IPS-NIHi7 (cell line): ENCODE results near the gene PHLDB2.

Experiments used
- DNase-seq: peaks from one replicate; pipeline ENCODE4 v3.0.0; 2012; ENCODE audit warnings: mixed read lengths; ENCODE audit errors: extremely low spot score

PHLDB2 gene

GRCh38 chr3:111850537-111850936 is 8.5 kb upstream of the PHLDB2 start:
- no peak for DNase-seq

GRCh38 chr3:111851511-111851954 is 7.5 kb upstream of the PHLDB2 start:
- DNase-seq = no peak

GRCh38 chr3:111852540-111852939 is 6.5 kb upstream of the PHLDB2 start:
- DNase-seq = no peak

DNA sequence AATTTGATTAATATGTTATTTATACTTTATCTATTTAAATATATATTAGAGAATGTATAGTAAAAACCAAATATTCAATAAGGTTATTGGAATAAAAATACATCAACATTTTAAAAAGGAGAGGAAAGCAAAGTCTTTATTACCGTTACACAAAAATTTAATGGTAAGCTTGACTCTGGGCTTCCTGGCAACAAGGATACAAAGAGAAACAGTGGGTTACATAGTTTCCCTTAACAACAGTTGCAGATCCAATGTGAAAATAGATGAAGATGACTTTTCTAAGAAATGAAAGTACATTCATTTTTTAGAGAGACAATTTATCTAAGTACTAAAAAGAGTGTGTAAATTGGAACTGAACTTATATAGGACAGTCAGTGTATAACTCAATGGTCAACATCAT is 6.0 kb upstream of the PHLDB2 start:
- DNase-seq = no peak

DNA sequence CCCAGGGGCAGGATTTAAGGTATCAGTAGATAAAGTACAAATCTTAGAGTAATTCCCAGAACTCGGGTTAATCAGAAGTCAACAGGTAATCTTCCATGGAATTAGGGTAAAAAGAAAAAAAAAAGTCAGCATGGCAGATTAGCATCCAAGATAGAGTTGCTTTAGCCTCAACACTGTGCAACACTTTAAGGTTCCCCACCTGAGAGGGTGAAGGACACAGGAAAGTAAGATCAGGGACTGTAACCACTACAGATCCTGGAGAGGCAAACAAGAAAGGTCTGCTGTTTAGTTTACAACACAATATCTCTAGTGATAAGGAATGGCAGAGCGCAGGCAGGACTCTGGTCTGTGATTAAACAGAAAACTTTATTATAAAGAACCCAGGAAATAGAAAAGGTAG is 4.1 kb upstream of the PHLDB2 start:
- DNase-seq = no peak

- DNase-seq = no peak
Measured at GRCh38 chr3:111856501-111856900, 2.6 kb upstream of the PHLDB2 start.

- no peak for DNase-seq
Measured at GRCh38 chr3:111857474-111857873, 1.6 kb upstream of the PHLDB2 start.

DNA sequence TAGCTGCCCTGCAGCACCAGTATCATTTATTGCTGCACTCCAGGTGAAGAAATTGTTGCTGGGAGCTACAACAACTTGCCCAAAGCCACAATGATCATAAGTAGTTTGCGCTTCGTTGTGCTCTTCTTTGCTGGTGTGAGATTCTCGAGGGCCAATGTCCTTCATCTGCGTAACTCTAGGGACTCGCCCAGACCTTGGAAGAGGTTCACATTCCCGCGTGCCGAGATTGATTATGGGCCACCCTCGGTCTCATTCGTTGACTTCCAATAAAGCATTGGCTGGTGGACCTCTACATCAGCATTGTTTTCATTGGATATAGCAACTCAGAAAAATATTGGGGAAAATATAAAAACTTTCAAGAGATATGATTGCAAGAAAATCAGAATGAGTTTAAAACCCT is 423 bp upstream of the PHLDB2 start:
- no peak for DNase-seq

DNA sequence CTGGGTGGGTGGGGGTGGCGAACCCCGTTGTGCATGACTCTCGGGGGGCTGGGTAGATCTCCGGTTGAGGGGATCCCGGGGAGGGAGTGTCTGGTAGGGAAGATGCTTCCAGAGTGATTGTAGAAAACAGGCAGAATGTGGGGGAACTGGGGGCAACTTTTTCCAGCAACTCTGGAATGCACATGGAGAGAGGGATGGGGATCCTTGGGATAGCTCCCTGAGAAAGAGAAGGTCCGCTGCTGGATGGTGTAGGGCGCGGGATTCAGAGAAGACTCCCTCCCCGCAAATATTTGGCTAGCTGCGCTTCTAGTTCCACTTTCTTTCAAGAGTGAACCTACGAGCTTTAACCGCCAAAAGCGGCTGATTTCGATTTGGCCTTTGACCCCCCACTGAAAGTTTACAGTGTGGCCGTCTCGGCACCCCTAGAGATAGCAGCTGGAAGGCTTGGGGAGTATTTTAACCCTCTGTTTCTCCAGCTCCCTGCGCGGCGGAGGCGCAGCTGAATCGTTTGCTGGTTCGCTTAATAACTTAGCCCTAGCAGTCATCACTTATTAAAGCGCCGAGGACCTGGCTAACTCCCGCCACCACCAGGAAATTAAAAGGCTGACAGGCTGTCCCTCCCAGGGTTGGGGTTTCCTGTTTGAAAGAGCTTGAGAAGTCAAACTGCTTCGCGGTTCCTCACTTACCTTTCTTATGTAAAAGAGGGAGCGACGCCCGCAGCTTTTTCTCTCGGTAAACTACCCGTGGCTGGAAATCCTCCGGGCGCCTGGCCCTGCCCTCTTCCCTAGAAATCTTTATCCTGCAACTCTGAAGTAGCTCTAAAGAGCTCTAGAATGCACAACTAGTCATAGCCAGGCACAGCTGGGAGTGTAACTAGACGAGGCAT is 1.2 kb downstream of the PHLDB2 start:
- DNase-seq = peak; percentile 80

DNA sequence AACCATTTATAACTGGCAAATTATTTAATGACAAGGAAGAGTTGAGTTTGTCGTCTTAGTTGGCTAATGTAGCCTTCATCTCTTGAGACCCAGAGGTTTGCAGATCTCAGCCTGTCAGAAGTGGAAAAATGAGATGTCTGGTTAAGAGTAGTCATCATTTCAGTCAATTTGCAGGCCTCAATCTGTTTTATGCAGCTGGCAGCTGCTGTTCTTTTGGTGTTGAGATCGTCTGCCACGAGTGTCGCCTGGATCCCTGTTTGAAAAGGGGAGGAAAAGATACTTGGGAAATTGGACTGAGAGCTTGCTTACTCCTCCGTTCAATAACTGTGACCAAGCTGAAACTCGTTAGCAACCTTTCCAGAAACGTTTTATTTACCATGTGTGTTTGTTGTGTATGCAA is 2.3 kb downstream of the PHLDB2 start:
- no peak for DNase-seq

- DNase-seq = no peak
Measured at GRCh38 chr3:111862415-111862814, 3.4 kb downstream of the PHLDB2 start.

- no peak for DNase-seq
Measured at GRCh38 chr3:111862974-111863373, 3.9 kb downstream of the PHLDB2 start.

GRCh38 chr3:111863942-111864694 is 5.1 kb downstream of the PHLDB2 start:
- DNase-seq = no peak

DNA sequence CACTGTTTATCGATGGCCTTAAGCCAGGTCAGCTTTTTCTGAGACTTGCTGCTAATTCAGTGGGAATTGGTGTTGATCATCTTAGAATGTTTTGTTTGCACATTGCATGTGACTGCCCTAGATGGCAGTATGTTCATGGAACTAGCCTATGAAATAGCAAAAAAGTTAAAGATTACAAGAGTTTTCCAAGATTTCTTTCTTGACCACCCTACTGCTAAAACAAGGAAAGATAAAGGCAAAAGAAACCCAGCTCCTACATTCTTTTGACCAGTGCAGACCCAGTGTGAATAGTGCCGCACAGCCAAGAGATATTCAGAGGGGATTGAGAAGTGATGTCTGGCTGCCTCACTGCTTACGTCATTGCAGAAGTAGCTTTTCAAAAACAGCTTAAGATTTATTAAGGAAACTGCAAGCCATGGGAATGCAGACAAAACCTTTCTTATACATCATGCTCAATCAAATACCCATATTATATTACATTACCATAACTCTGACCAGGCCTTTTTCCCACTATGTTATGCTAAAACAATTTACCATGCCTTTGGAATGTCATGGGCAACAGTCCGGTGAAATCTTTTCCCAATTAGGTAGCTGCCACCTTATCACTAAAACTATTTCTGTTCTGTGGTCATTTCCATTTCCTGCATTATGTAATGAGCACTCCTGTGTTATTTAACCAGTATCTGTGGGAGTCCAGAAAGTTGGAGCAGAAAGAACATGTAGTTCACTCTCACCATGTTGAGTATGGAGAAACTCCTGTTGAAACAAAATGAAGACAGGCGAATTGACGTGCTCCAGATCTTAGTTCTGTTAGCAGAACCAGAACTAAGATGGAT is 6.0 kb downstream of the PHLDB2 start:
- DNase-seq = no peak

DNA sequence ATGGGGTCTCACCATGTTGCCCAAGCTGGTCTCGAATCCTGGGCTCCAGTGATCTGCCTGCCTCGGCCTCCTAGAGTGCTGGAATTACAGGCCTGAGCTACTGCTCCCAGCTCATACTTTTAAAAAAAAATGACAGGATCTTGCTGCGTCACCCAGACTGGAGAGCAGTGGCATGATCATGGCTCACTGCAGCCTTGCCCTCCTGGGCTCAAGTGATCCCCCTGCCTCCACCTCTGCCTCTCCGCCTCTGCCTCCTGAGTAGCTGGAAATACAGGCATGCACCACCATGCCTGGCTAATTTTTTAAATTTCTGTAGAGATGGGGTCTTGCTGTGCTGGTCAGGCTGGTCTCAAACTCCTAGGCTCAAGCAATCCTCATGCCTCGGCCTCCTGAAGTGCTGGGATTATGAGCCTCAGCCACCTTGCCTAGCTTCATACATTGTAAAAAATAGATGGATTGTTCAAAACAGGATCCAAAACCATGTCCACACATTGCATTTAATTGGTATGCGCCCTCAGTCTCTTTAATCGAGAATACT is 8.9 kb downstream of the PHLDB2 start:
- no peak for DNase-seq

GRCh38 chr3:111870620-111871019 is 11.6 kb downstream of the PHLDB2 start:
- DNase-seq = no peak

GRCh38 chr3:111871809-111872623 is 13.0 kb downstream of the PHLDB2 start:
- no peak for DNase-seq

DNA sequence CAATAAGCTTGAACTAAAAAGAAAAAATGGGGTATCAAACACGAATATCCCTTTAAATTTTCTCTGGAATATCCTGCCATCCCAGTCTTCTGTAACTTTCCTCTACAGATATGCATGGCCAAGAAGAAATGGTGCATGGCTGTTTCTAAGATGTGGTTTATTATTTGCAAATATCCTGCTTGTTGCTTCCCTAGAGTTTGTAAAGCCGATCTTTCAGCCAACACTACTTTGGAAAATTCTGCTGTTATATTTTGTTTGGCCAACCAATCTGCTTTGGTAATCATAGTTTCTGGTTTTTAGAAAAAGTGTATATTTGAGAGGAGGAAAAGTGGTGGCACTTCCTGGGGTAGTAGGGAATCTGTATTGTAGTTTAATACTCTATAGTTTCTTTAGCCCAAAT is 13.9 kb downstream of the PHLDB2 start:
- no peak for DNase-seq

- DNase-seq = peak; percentile 44
Measured at GRCh38 chr3:111874177-111874820, 15.2 kb downstream of the PHLDB2 start.

DNA sequence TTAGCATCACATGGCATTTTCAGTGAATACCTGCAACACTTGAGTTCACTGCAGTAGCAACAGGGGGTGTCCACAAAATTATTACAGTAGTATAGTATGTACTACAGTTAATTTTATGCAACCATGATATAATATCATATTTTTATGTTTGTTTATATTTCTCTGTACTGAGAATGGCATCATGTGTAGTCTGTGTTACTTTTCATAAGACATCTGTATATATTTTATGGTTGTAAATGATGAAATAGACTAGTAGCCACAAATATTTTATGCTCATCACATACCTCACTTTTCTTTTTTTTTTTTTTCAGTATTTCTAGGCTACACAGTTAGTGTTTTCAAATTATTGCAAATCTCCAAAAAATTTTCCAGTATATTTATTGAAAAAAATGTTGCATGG is 22.4 kb downstream of the PHLDB2 start:
- no peak for DNase-seq
